ENCODE data around the gene NDUFA12. TPM values are rescaled to one million over a fixed set of nuclear protein-coding genes. Genes with fewer than 3 reads are reported as not detected.
A peak's percentile ranks its signal among the peaks of the same experiment; 100 is the strongest.

NDUFA12 gene
- total RNA-seq, 1 donor from 2014 or later = 86.5 TPM

DNA sequence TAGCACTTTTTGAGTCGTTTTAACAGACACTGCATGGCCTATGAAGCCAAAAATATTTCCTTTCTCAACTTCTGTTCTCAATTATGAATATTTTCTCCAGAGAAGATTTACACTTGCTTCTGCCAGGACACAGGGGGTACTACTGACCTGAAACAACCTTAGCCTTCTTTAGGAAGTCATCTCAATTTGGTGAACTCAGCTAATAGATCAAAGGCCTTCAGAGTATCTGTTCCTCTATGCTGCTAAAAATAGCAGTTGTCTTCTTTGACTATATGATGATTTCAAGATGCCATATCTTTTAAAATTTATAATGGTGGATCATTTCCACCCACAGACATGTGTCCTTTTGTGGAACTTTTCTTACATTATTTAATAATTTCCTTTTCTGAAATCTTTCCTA, 14.0 kb upstream of the NDUFA12 start:
- Mint-ChIP-seq H3K4me3 (ENCODE audit: low read depth) (no peak overlapping the region), H3K27me3 (no peaks in the 10 kb centered on the region), H3K36me3 (ENCODE audit: insufficient read depth) (peaks cover 9% of the 10 kb centered on the region), H3K4me1 (ENCODE audit: low read depth) (no peaks in the 10 kb centered on the region), H3K27ac (no peak overlapping the region), H3K9me3 (ENCODE audit: low read depth) (peaks cover 4% of the 10 kb centered on the region)
- DNase-seq (ENCODE audit: low spot score, unreplicated experiment) = no peak
- TF ChIP-seq, protein P1, sequence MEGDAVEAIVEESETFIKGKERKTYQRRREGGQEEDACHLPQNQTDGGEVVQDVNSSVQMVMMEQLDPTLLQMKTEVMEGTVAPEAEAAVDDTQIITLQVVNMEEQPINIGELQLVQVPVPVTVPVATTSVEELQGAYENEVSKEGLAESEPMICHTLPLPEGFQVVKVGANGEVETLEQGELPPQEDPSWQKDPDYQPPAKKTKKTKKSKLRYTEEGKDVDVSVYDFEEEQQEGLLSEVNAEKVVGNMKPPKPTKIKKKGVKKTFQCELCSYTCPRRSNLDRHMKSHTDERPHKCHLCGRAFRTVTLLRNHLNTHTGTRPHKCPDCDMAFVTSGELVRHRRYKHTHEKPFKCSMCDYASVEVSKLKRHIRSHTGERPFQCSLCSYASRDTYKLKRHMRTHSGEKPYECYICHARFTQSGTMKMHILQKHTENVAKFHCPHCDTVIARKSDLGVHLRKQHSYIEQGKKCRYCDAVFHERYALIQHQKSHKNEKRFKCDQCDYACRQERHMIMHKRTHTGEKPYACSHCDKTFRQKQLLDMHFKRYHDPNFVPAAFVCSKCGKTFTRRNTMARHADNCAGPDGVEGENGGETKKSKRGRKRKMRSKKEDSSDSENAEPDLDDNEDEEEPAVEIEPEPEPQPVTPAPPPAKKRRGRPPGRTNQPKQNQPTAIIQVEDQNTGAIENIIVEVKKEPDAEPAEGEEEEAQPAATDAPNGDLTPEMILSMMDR (IDR thresholded peaks at IDR 0.05; ENCODE audit: unreplicated experiment) = no peak

DNA sequence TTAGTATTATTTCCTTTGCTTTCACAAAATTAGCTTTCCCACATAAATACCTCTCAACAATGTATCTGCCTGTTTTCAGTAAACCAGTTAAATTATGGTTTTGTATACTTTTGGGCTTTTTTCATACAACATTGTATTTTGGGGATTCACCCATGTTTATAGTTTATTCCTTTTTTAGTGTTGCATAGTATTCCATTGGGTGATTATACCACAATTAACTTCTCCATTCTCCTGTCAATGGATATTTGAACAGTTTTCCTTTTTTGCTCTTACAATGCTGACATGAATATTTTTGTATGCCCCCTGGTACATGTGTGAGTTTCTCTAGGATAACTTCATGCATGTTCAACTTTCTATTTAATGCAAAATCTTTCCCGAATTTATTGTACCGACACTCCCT, 12.6 kb upstream of the NDUFA12 start:
- H3K9me3 Mint-ChIP-seq (ENCODE audit: low read depth) = peaks cover 4% of the 10 kb centered on the region
- H3K27ac Mint-ChIP-seq = no peak overlapping the region
- no peak overlapping the region for H3K4me3 Mint-ChIP-seq (ENCODE audit: low read depth)
- no peaks in the 10 kb centered on the region for H3K4me1 Mint-ChIP-seq (ENCODE audit: low read depth)
- H3K27me3 Mint-ChIP-seq = no peaks in the 10 kb centered on the region
- TF ChIP-seq, protein P1 (IDR thresholded peaks at IDR 0.05; ENCODE audit: unreplicated experiment) = no peak
- peaks cover 9% of the 10 kb centered on the region for H3K36me3 Mint-ChIP-seq (ENCODE audit: insufficient read depth)
- no peak for DNase-seq (ENCODE audit: low spot score, unreplicated experiment)

DNA sequence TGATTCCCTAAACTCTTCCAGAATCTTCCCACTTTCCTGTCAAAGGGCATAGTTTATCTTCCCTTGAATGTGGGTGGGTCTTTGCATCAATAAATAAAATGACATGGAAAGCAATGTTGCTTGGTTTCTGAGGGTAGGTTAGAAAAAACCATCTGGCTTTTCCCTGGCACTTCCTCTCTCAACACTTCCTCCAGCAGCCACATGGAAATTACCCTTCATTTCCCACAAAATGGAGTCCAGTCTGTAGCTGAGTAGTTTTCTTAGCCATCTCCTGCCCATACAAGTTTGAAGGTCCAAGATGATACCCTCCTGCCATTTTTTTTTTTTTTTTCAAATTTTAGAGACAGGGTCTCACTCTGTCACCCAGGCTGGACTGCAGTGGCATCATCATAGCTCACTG, 11.1 kb upstream of the NDUFA12 start:
- H3K27me3 Mint-ChIP-seq = no peaks in the 10 kb centered on the region
- H3K27ac Mint-ChIP-seq = peak overlapping the region; percentile 29
- H3K36me3 Mint-ChIP-seq (ENCODE audit: insufficient read depth) = peaks cover 6% of the 10 kb centered on the region
- peaks cover 4% of the 10 kb centered on the region for H3K9me3 Mint-ChIP-seq (ENCODE audit: low read depth)
- H3K4me1 Mint-ChIP-seq (ENCODE audit: low read depth) = no peaks in the 10 kb centered on the region
- no peak for DNase-seq (ENCODE audit: low spot score, unreplicated experiment)
- H3K4me3 Mint-ChIP-seq (ENCODE audit: low read depth) = no peak overlapping the region
- TF ChIP-seq, protein P1 (IDR thresholded peaks at IDR 0.05; ENCODE audit: unreplicated experiment) = no peak

DNA sequence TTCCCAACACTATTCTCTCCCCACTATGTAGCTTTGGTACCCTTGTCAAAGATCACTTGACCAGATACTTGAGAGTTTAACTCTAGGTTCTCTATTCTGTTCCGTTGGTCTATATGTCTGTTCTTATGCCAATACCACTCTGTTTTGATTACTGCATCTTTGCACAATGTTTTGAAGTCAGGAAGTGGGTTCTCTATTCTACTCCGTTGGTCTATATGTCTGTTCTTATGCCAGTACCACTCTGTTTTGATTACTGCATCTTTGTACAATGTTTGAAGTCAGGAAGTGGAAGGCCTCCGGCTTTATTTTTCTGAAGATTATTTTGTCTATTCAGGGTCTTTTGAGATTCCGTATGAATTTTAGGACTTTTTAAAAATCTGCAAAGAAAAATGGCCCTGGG, 2.7 kb upstream of the NDUFA12 start:
- Mint-ChIP-seq H3K4me1 (ENCODE audit: low read depth) (peaks cover 6% of the 10 kb centered on the region), H3K9me3 (ENCODE audit: low read depth) (peaks cover 6% of the 10 kb centered on the region), H3K36me3 (ENCODE audit: insufficient read depth) (peaks cover 1% of the 10 kb centered on the region), H3K27ac (no peak overlapping the region), H3K27me3 (no peaks in the 10 kb centered on the region), H3K4me3 (ENCODE audit: low read depth) (no peak overlapping the region)
- TF ChIP-seq, protein P1 (IDR thresholded peaks at IDR 0.05; ENCODE audit: unreplicated experiment) = no peak
- DNase-seq (ENCODE audit: low spot score, unreplicated experiment) = no peak

DNA sequence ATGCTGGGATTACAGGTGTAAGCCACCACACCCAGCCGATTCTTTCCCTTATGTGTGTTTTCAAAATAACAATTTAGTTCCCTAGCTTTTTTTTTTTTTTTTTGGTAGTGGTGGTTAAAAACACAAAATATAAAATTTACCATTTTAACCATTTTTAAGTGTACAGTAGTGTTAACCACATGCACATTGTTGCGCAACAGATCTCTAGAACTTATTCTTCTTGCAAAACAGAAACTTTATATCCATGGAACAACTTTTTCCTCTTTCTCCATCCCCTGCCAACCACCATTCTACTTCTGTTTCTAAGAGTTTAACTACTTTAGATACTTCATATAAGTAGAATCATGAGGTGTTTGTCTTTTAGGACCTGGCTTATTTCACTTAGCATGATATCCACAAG, 1.1 kb upstream of the NDUFA12 start:
- Mint-ChIP-seq H3K4me1 (ENCODE audit: low read depth) (peaks cover 6% of the 10 kb centered on the region), H3K27me3 (no peaks in the 10 kb centered on the region), H3K9me3 (ENCODE audit: low read depth) (peaks cover 6% of the 10 kb centered on the region), H3K36me3 (ENCODE audit: insufficient read depth) (peaks cover 4% of the 10 kb centered on the region), H3K4me3 (ENCODE audit: low read depth) (peak overlapping the region; percentile 45), H3K27ac (no peak overlapping the region)
- DNase-seq (ENCODE audit: low spot score, unreplicated experiment) = no peak
- TF ChIP-seq, protein P1 (IDR thresholded peaks at IDR 0.05; ENCODE audit: unreplicated experiment) = no peak

Data from progenitor cell of endocrine pancreas (in vitro differentiated cells).